HG02981 (cell line): ENCODE data around the gene PES1.
"Not testable (repeated sequence)": the region's sequence is repeated elsewhere in the genome, so short reads cannot be mapped to it uniquely, and the experiment has no call there.

Experiments
- ATAC-seq: cut with Tn5 transposase; IDR thresholded peaks from one replicate; pipeline ENCODE4 v1.9.1; 2021; ENCODE audit warnings: mild to moderate bottlenecking, moderate library complexity; ENCODE audit not compliant: unreplicated experiment

Gene PES1

DNA sequence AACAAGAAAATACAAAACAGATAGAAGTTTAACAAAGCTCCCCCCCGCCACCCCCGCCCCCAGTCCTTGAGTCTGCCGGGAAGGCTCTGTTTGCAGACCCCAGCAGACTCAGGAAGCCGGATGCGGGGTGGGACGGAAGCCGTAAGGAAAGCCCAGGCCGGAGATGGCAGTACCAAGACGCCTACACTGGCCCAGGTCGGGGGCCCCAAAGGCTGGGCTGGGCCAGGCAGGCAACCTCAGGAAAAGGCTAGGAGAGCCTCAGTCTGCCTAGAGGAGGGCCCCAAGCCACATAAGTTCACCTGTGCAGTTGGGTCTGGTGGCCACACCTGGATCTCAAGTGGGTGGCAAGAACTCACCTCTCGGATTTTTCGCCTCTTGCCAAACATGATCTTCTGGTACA, 13.2 kb downstream of the PES1 start:
- ATAC-seq: no peak

DNA sequence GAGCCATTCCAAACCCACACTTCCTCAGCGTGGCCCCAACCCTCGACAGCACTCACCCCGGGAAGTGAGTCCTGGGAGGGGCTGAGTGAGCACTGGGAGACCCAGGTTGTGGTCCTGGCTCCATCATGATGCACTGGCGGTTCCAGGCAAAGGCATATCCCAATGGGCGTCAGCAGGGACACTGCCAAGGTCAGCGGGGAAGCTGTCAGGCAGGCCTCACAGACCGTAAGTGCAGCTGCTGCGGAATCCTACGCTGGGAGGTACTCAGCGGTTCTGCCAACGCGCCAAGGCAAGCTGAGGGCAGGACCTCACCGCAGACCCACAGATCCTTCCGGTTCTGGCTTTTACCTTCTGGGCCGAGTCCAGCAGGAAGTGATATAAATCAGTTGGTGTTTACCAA, 15.9 kb downstream of the PES1 start:
- ATAC-seq: no peak

DNA sequence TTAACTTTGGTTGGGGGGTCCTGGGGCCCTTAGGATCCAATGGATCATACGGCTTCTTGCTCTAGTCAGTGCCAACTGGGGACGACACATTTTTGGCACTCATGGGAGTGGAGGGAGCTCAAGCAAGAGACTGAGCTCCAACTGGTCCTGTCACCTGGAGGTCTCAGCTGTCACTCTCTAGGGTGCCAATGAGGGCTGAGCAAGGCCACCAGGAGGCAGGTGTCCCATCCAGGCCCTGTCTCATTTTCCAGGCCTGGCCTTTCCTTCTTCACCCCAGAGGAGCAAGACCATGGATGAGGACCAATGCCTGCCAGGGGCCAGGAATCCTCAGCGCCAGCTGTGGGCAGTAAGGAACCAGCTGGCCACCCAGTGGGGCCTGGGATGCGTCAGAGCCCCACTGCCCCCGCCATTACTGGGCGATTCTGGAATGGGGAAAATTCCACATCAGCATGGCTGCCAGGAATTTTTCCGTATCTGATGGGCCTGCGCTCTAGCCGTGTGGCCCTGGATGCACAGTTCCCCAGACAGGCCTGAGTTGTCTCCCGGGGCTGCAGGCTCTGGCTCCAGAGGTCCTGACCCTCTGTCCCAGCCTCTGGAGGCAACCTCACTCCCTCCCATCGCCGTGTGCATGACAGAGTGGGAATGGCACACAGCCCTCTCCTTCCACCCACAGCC, 16.6 kb downstream of the PES1 start:
- ATAC-seq: no peak

DNA sequence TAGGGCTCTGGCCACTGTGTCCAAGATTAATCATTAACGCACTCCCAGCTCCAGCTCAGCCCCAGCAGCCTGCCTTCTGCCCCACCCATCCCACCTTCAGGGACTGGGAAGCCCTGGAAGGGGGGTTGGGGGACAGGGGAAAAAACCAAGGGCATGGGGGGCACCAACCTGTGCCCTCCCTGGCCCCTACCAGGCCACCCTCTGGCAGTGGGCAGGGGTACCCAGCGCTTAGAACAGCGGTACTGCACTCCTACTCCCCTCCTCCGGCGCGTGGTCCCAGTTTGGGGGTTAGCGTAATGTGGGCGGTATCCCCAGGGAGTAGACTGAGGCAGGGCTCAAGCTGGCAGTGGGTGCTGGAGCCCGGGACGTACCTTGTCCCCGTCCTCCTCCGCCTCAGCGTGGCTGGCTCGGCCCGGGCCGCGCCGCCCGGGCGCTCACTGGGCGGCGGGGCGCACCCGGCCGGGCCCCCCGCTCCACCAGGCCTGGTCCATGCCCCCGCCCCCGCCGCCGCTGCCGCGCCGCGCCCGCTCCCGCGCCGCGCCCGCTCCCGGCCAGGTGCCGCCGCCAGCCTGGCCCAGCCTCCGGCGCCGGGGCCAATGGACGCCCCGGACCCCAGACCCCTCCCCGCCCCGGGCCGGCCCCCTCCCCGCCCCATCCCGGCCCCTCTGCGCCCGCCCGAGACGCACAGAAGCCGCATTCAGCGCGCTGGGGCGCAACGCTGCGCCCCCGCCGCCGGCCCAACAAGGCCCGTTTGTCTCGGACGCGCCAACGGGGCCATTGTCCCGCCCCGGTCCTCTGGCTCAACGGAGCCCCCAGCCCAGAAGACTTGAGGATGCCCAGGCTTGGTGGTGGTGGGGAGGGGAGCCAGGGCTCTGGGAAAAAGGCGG, 17.4 kb downstream of the PES1 start, which contains the start of gene GAL3ST1:
GAL3ST1 (minus strand) TSS at position 571 of the 887 bp plus-strand sequence. CDS start 17,273 bp downstream, outside the sequence.
- no peak for ATAC-seq

DNA sequence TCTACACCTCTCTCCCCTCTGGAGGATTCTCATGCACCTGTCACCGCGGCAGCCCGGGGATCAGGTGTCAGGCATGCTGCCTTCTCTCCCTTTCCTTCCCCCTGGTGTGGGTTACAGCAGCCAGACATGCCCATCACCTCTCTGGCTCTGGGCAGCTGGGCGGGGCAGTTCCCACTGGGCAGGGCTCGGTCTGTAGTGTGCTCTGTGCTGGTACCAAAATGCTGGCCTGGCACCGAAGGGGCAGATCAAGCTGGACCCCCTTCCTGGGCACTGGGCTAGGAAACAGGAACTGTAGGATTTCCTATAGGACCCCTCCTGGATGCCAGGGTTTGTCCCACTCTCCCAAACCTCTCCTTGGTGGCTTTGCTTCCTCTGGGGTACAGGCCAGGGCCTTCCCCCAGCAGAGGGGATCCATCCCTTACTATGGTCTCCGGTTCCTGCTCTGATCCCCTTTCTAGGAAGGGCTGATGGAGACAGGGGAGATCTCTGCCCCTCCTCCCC, 18.1 kb downstream of the PES1 start:
- no peak for ATAC-seq

DNA sequence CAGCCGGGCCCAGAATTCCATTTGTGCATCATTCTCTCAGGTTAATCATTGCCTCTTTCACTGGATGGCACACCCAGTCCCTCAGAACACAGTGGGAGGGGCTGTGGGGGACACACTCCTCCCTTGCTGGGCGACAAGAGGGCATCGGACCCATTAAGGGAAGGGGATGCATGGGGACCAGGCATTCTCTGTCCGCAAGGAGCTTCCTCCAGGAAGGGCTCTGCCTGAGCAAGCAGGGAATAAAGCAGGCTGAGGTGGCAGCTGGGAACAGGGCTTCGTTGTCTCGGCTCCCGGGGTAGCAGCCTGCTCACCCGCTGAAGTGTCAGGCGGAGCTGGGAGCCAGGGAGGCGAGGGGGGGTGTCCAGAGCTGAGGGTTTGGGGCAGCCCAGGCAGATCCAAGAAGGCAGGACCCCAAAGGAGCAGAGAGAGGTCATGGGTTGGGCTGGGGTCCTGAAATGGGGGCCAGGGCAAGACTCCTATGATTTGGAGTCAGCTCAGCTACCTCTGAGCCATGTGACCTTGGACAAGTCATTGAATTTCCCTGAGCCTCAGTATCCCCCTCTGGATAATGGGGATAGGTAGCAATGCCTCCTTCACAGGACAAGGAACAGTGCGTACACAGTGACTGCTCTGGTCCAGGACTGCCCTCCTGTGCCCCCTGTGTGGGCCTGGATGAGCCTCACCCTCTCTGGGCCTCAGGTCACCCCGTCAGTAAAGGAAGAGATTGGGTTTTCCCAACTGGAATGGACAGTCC, 18.7 kb downstream of the PES1 start:
- ATAC-seq: no peak

DNA sequence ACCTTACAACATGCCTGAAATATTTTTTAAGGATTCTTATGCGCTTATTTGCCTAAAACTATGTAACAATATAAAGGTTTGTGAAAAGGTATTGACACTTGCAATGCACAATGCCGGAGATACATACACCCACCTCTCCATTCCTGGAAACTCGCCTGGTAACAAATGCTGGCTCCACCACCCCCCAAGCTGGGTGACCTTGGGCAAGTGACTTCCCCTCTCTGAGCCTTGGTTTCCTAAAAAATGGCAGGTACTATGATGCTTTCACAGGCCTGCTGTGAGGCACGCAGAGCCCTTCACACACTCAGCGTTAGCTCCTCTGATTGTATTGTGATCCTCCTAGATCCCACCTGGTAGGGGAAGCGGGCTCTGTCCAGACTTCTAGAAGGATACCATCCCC, 19.5 kb downstream of the PES1 start:
- ATAC-seq: no peak

DNA sequence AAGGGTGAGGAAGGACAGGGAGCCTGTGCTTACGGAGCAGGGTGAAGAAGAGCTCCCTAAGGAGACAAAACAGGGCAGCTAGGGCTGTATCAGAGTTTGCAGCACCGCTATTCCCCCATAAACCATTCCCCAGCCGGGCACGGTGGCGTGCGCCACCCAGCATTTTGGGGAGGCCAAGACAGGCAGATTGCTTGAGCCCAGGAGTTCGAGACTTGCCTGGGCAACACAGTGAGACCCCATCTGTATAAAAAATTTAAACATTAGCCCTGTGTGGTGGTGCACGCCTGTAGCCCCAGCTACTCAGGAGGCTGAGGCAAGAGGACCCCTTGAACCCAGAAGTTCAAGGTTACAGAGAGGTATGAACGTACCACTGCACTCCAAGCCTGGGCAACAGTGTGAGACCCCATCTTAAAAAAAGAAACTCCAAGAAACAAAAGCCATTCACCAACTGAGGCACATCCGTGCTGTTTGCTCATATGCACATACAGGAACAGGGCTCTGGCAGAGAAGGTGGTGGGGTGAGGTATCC, 22.0 kb downstream of the PES1 start:
- no peak for ATAC-seq

DNA sequence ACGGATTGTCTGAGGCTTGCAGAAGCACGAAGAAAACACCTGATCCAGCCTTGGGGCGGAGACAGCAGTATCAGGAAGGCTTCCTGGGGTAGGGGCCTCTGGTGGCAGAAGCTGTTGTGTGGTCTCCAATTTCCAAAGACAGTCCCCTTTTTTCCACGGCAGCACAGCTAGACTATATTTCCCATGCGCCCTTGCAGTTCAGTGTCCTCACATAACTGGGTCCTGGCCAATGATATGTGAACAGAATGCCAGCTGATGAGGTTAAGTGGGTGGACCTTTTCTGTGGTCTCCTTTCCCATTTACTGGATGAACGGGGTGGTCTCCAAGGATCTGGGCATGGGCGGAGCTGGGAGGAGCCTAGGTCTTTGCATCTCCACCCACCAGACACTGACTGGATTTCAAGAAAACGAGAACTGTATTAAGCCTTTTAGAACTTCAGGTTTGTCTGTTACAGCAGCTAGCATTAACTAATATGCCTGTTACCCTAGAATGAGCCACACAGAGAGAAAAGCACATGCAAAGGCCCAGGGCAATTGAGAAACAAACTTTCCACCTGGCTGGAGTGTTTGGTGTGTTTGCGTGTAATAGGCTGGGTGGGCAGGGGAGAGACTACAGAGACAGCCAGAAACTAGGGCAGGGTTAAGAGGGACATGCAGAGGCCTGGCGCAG, 23.4 kb downstream of the PES1 start:
- ATAC-seq: no peak

DNA sequence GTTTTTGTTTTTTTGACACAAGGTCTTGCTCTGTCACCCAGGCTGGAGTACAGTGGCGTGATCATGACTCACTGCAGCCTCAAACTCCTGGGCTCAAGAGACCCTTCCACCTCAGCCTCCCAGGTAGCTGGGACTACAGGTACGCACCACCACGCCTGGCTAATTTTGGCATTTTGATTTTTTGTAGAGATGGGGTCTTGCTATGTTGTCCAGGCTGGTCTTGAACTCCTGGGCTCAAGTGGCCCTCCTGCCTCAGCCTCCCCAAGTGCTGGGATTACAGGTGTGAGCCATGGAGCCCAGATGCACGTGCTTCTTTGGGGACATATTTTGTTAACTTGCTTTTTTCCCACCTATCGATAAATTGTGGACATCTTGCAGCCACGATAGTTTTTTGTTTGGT, 24.4 kb downstream of the PES1 start:
- ATAC-seq: not testable (repeated sequence)

DNA sequence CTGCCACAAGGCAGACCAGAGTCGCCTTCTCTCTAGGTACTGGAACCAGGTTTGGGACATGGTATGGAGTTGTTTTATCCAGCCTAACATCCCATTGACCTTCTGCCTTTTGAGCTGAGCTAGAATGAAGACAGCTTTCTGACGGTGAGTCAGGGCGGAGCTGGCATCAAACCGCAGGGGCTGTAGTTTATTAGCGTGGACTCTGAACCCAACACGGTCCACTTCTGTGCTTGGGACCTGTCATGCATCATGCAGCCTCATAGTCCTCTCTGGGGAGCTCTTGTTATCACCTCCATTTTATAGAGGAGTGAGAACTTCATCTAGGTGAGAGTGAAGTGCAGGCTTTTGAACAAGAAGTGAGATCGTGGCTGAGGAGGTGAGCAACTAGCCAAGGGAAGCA, 25.6 kb downstream of the PES1 start:
- ATAC-seq: no peak

DNA sequence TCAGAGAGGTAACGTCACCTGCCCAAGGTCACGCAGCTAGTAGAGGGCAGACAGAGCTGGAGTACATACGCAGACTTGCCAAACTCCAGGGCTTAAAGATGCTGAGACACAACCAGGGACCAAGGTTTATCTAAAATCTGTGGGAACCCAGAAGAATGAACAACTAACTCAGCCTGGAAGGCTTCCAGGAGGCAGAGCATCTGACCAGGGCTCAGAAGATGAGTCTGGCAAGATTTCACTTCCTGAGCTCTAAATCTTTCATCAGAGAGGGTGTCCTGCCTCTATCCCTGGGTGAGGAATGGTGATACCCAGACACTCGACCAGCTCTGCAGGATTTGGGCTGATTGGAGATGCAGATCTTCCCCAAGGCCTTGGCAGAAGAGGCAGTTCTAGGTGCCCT, 26.4 kb downstream of the PES1 start:
- no peak for ATAC-seq

DNA sequence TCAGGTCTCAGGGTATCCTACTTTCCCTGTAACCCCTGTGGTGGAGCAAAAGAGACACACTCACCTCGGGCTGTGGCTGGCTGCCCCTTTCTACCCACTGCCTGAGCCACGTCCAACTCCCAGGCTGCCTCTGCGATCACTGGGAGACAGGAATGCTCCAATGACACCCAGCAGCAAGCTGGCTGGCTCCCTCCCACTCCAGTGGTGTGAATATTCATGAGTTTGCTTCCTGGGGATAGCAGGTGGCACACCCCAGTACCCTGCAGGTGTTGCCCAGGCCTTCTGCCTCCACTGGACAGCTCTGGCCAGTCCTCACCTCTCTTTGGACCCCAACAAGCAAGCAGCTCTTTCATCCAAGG, 27.0 kb downstream of the PES1 start:
- no peak for ATAC-seq

DNA sequence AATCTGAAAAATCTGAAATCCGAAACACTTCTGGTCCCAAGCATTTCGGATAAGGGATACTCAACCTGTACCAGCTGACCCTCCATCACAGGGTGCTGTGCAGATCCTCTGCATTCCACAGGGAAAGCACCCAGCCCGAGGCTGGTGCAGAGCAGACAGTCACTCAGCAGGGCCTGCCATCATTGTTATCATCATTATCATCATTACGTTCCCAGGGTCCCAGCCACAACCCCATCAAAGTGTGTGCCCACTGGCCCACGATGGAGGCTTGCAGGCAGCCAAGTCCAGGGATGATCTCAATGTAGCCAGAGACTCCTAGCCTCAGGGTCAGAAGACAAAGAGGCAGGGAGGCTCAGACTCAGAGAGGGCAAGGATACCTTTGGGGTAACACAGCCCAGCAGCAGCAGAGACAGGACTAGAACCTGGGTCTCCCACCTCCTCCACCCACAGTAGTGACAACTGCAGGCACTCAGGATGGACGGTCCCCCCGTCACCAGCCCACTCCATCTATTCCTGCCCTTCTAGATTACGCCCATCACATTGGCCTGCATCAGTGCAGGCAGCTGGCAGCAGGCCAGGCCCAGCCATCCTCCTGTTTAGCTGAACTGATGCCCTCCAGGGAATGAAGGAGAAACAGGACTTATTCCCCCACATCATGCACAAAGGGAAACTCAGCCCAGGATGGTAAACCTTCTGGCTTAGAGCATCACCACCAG, 27.5 kb downstream of the PES1 start:
- no peak for ATAC-seq

DNA sequence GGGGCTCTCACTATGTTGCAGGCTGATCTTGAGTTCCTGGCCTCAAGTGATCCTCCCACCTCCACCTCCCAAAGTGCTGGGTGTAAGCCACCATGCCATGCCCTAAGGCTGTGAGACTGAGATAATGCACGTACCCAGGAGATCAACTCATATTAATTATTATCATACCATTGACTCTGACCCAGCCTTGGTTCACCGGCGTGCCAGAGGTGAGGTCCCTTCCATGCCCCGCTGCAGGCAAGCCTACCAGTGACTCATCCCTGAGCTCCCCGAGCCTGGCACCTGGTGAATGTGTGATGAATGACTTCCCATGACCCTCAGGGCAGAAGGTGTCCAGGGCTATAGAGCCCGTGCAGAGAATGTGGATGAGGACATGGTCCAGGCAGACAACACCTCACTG, 29.3 kb downstream of the PES1 start:
- no peak for ATAC-seq

DNA sequence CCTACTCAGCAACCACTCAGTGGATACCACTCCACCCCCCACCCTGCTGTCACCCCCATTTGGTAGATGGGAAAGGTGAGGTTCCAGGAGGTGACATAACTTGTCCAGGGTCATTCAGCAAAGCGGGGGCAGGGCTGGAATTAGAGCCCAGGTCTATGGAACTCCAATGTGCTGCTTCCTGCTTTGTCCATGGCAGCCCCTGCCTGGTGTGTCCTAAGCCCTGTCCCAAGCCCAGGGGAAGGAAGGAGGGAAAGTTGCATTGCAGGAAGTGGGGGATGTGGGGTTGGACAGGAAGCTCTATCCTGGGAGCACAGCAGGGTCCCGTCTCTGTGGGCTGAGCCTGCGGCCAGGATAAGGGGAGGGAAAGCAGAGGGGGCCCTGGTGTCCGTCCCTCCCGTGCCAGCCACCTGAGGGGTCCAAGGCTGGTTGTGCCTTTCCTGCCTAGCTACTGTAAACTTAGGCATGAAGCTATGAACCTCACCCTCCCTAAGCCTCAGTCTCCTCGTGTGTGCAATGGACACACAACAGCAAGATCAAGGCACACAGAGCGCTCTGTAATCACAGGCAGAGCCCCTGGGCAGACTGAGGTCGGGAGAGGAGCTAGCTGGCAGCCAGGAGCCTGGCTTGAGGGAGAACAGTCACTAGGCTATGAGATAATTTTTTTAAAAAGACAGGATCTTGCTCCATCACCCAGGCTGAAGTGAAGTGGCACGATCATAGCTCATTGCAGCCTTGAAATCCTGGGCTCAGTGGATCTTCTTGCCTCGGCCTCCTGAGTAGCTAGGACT, 30.1 kb downstream of the PES1 start:
- ATAC-seq: no peak

DNA sequence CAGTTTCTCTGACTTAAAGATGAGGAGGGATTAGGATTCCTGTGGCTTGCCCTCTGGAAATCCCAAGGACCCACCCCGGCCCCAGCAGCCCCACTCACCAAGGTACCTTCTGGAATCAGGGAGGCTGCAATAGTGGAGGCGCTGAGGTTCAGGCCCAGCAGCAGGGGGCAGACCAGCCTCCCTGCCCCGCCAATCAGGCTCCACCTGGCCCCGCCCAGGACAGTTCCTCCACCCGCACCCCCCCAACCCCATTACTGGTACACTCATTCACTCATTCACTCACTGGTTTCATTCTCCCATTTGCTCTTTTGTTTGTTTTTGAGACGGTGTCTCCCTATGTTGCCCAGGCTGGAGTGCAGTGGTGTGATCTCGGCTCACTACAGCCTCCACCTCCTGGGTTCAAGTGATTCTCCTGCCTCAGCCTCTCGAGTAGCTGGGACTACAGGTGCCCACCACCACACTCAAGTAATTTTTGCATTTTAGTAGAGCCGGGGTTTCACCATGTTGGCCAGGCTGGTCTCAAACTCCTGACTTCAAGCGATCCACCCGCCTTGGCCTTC, 31.0 kb downstream of the PES1 start:
- not testable (repeated sequence) for ATAC-seq

DNA sequence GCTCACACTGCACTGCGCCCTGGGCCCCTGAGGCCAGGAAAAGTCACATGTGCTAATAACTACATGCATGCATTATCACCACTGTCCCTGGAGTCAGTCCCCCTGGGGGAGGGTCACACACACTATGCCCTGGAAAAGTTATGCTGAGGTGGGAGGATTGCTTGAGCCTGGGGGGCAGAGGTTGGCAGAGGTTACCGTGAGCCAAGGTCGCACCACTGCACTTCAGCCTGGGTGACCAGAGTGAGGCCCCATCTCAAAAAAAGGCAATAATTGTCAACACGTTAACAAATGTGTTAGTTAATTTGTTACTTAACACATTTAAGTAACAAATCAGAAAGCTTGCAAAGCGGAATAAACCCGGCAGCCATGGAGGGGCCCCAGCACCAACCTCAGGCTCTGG, 31.8 kb downstream of the PES1 start:
- ATAC-seq: no peak

DNA sequence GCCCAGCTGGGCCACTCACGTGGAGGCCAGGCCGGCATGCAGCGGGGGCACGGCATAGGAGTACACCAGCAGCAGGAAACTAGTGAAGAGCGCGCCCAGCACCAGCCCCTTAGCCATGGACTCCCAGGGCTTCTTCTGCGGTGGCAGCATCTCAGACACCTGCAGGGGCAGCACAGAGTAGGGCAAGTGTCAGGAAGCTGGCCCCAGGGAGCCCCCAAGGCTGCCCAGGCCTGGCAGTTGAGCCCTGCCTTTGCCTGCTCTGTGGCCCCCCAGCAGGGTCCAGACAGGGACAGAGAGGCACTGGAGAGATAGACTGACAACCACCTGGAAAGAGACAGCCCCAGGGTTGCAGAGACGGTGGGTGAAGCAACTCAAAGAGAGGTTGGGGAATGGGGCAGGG, 34.5 kb downstream of the PES1 start:
- no peak for ATAC-seq
